HG02981 (cell line): ENCODE results near the gene RALGDS.

Experiments used
- ATAC-seq: cut with Tn5 transposase; IDR thresholded peaks from one replicate; pipeline ENCODE4 v1.9.1; 2021; ENCODE audit warnings: mild to moderate bottlenecking, moderate library complexity; ENCODE audit not compliant: unreplicated experiment

Gene RALGDS

GRCh38 chr9:133137451-133138231 is 16.6 kb upstream of the RALGDS start:
- ATAC-seq = no peak

GRCh38 chr9:133135146-133135745 is 14.2 kb upstream of the RALGDS start:
- ATAC-seq = no peak

GRCh38 chr9:133134388-133135145 is 13.5 kb upstream of the RALGDS start:
- ATAC-seq = no peak

- ATAC-seq = peak; percentile 90
Measured at GRCh38 chr9:133133681-133134387, 12.8 kb upstream of the RALGDS start.

- ATAC-seq = no peak
Measured at GRCh38 chr9:133132174-133132573, 11.1 kb upstream of the RALGDS start.

- ATAC-seq = no peak
Measured at GRCh38 chr9:133131506-133131905, 10.5 kb upstream of the RALGDS start.

- peak; percentile 33 for ATAC-seq
Measured at GRCh38 chr9:133130685-133131244, 9.7 kb upstream of the RALGDS start.

GRCh38 chr9:133129001-133129795 is 8.2 kb upstream of the RALGDS start:
- ATAC-seq = no peak

GRCh38 chr9:133128152-133128551 is 7.1 kb upstream of the RALGDS start:
- no peak for ATAC-seq

GRCh38 chr9:133127340-133127981 is 6.4 kb upstream of the RALGDS start:
- no peak for ATAC-seq

- ATAC-seq = no peak
Measured at GRCh38 chr9:133126697-133127339, 5.8 kb upstream of the RALGDS start.

- peak; percentile 38 for ATAC-seq
Measured at GRCh38 chr9:133125941-133126696, 5.1 kb upstream of the RALGDS start.

GRCh38 chr9:133124907-133125275 is 3.9 kb upstream of the RALGDS start:
- no peak for ATAC-seq

- no peak for ATAC-seq
Measured at GRCh38 chr9:133124123-133124906, 3.3 kb upstream of the RALGDS start.

GRCh38 chr9:133122935-133123611 is 2.0 kb upstream of the RALGDS start:
- ATAC-seq = no peak

- ATAC-seq = no peak
Measured at GRCh38 chr9:133122605-133122934, 1.5 kb upstream of the RALGDS start.

GRCh38 chr9:133121915-133122550 is 993 bp upstream of the RALGDS start:
- no peak for ATAC-seq
